GM12801 (cell line): ENCODE data around the gene GALNT10.

ENCODE experiments used
- CTCF ChIP-seq: IDR thresholded peaks from one replicate; pipeline ENCODE4 v1.5.1; 2011; ENCODE audit warnings: control low read depth; ENCODE audit not compliant: insufficient read length; ENCODE audit errors: extremely low read depth

GALNT10 gene

DNA sequence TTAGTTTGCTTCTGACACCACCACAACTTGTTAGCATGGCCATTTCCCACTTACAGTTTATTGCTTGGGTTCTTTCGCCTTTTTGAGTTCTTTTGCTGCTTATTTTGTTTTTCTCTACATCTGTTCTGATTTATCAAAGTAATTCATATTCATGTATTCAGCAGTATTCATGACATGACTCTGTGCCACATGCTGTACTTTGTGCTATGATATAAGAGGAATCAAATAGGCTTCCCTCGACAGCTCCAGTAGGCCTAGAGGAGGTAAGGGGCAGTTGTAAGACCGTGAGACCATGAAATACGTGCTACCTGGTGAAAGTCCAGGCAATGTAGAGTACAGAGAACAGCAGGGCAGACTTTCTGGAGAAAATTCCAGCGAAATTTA, 144.5 kb downstream of the GALNT10 start:
- TF ChIP-seq CTCF: no peak

GRCh38 chr5:154341620-154342019, 151.1 kb downstream of the GALNT10 start:
- TF ChIP-seq CTCF: no peak

GRCh38 chr5:154342211-154342610, 151.7 kb downstream of the GALNT10 start:
- no peak for TF ChIP-seq CTCF

DNA sequence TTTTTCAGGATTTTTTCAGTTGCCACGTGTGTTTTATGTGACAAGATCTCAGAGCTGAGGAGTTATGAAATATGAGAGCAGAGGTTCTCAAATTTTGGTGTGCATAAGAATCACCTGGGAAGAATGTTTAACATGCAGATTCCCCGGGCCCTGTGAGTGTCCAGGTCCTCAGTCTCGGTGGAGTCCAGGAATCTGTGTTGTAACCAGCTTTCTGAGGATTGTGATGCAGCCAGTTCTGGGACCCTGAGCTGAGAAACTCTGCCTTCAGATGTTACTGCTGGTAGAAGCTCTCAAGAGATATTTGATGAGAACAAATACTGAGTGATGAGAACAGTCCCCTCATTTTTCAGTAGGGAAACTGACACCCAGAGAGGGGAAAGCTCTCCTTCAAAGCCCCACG, 152.4 kb downstream of the GALNT10 start:
- TF ChIP-seq CTCF: no peak

DNA sequence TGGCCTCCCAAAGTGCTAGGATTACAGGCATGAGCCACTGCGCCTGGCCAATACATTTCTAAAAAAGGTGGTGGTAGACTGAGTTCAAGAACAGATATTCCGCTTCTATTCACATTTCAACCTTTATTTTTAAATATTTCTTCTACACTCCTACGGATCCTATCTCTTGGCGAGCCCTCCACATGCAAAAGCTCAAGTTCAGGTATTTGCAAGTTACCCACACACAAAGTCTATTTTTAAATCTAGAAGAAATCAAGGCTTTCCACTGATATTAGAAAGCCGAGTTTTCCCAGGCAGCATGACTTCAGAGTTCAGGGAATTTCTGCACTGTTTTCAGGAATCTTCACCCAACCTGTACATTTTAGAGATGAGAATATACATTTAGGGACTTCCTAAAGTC, 153.9 kb downstream of the GALNT10 start:
- no peak for TF ChIP-seq CTCF

DNA sequence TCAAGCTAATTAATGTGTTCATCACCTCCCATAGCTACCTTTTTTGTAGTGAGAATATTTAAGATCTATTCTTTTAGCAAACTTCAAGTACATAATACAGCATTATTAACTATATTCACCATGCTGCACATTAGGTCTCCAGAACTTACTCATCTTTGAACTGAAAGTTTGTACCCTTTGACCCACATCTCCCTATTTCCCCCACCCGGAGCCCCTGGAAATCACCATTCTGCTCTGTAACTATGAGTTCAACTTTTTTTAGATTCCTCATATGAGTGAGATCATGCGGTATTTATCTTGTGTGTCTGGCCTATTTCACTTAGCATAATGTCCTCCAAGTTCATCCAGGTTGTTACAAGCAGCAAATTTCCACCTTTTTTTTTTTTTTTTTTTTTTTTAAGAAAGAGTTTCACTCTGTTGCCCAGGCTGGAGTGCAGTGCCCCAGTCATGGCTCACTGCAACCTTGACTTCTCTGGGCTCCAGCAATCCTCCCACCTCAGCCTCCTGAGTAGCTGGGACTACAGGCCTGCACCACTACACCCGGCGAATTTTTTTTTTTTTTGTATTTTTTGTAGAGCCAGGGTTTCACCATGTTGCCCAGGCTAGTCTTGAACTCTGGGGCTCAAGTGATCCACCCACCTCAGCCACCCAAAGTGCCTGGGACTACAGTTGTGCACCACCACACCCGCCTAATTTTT, 154.9 kb downstream of the GALNT10 start:
- no peak for TF ChIP-seq CTCF

GRCh38 chr5:154346427-154346826, 155.9 kb downstream of the GALNT10 start:
- no peak for TF ChIP-seq CTCF
